ENCODE data around the gene OR2A5.

The OR2A5 gene

DNA sequence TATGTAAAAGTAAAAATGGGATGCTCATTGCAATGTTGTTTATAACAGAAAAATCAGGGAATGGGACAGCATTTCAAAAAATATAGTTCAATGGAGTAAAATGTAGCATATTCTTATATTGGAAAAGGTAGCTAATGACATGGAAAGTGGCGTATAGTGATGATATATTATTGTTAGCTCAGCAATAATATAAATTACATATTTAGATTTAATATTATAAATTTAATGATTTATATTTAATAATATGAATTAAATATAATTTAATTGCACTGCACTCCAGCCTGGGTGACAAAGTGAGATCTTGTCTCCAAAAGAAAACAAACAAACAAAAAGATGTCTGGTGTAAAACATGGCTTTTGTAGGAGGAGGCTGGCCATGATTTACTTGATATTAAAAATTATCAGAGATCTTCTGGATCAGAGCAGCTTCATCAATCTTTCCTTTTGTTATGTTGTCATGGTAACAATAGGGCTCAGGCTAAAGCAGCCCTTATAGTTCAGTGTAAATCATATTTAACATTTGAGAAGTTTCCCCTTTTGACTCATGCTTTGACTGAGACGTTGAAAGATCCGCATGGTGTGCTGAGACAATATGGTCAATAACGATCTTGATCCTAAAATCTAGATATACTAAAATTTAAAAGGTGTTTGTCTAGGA, 25.4 kb upstream of the OR2A5 start:
- H3K4me3 Mint-ChIP-seq, result no peak overlapping the region
- H3K27ac Mint-ChIP-seq, result no peak overlapping the region
- ATAC-seq (ENCODE audit: low read depth) (no peak), DNase-seq (ENCODE audit: low spot score in 2 of 2) (no peak)
- H3K36me3 Mint-ChIP-seq, result peaks cover 2% of the 10 kb centered on the region
- peaks cover 3% of the 10 kb centered on the region for H3K9me3 Mint-ChIP-seq
- no peaks in the 10 kb centered on the region for H3K4me1 Mint-ChIP-seq
- H3K27me3 Mint-ChIP-seq, result peaks cover 2% of the 10 kb centered on the region

- no peaks in the 10 kb centered on the region for H3K4me1 Mint-ChIP-seq
- H3K9me3 Mint-ChIP-seq, result no peaks in the 10 kb centered on the region
- H3K27me3 Mint-ChIP-seq, result no peaks in the 10 kb centered on the region
- ATAC-seq (ENCODE audit: low read depth), result peak; percentile 50
- H3K4me3 Mint-ChIP-seq, result no peak overlapping the region
- no peak overlapping the region for H3K27ac Mint-ChIP-seq
- no peak for DNase-seq (ENCODE audit: low spot score in 2 of 2)
- H3K36me3 Mint-ChIP-seq, result no peaks in the 10 kb centered on the region
These were observed 24.5 kb upstream of the OR2A5 start for GRCh38 chr7:144024213-144024612.

DNA sequence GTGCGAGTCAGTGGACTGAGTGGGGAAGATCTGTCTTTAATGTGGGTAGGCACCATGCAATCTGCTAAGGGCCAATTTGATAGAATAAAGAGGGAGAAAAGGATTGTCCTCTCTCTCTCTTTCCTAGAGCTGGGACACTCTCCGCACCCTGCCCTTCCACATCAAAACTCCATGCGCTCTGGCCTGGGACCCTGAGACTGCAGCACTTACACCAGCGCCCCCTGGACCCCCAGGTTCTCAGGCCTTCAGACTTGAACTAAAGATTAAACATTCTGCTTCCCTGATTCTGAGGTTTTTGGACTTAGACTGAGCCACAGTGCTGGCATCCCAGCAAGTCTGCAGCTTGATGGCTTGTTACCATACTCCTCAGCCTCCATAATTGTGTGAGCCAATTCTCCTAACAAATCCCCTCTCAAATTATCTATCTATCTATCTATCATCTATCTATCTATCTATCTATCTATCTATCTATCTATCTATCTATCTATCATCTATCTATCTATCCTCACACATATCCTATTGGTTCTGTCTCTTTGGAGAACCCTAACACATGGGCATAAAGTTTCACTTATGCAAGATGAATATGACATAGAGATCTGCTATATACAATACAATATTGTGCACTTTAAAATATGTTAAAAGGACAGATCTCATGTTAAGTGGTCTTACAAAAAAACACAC, 22.4 kb upstream of the OR2A5 start:
- no peak for DNase-seq (ENCODE audit: low spot score in 2 of 2)
- no peaks in the 10 kb centered on the region for H3K27me3 Mint-ChIP-seq
- H3K36me3 Mint-ChIP-seq, result no peaks in the 10 kb centered on the region
- no peaks in the 10 kb centered on the region for H3K9me3 Mint-ChIP-seq
- ATAC-seq (ENCODE audit: low read depth), result no peak
- no peak overlapping the region for H3K4me3 Mint-ChIP-seq
- no peak overlapping the region for H3K27ac Mint-ChIP-seq
- no peaks in the 10 kb centered on the region for H3K4me1 Mint-ChIP-seq

GRCh38 chr7:144027070-144027469, 21.7 kb upstream of the OR2A5 start:
- H3K9me3 Mint-ChIP-seq, result no peaks in the 10 kb centered on the region
- H3K4me3 Mint-ChIP-seq, result no peak overlapping the region

GRCh38 chr7:144027974-144028373, 20.8 kb upstream of the OR2A5 start:
- H3K4me1 Mint-ChIP-seq, result no peaks in the 10 kb centered on the region
- H3K36me3 Mint-ChIP-seq, result no peaks in the 10 kb centered on the region
- no peak overlapping the region for H3K4me3 Mint-ChIP-seq
- no peaks in the 10 kb centered on the region for H3K9me3 Mint-ChIP-seq
- H3K27me3 Mint-ChIP-seq, result no peaks in the 10 kb centered on the region
- DNase-seq (ENCODE audit: low spot score in 2 of 2), result no peak
- H3K27ac Mint-ChIP-seq, result no peak overlapping the region
- no peak for ATAC-seq (ENCODE audit: low read depth)

More at GRCh38 chr7:144027070-144027469, 21.7 kb upstream of the OR2A5 start:
- Mint-ChIP-seq H3K36me3 (no peaks in the 10 kb centered on the region), H3K4me1 (no peaks in the 10 kb centered on the region), H3K27ac (no peak overlapping the region), H3K27me3 (no peaks in the 10 kb centered on the region)
- ATAC-seq (ENCODE audit: low read depth) (no peak), DNase-seq (ENCODE audit: low spot score in 2 of 2) (no peak)

GRCh38 chr7:144028547-144028946, 20.2 kb upstream of the OR2A5 start:
- no peaks in the 10 kb centered on the region for H3K9me3 Mint-ChIP-seq
- ATAC-seq (ENCODE audit: low read depth), result no peak
- H3K4me3 Mint-ChIP-seq, result no peak overlapping the region
- no peak for DNase-seq (ENCODE audit: low spot score in 2 of 2)
- H3K36me3 Mint-ChIP-seq, result no peaks in the 10 kb centered on the region
- H3K27me3 Mint-ChIP-seq, result peaks cover 1% of the 10 kb centered on the region
- H3K4me1 Mint-ChIP-seq, result no peaks in the 10 kb centered on the region
- no peak overlapping the region for H3K27ac Mint-ChIP-seq

GRCh38 chr7:144032516-144032915, 16.2 kb upstream of the OR2A5 start:
- ATAC-seq (ENCODE audit: low read depth), result no peak
- no peak for DNase-seq (ENCODE audit: low spot score in 2 of 2)
- H3K4me3 Mint-ChIP-seq, result no peak overlapping the region
- H3K27ac Mint-ChIP-seq, result no peak overlapping the region
- H3K36me3 Mint-ChIP-seq, result no peaks in the 10 kb centered on the region
- H3K27me3 Mint-ChIP-seq, result peaks cover 5% of the 10 kb centered on the region
- H3K9me3 Mint-ChIP-seq, result no peaks in the 10 kb centered on the region
- no peaks in the 10 kb centered on the region for H3K4me1 Mint-ChIP-seq

DNA sequence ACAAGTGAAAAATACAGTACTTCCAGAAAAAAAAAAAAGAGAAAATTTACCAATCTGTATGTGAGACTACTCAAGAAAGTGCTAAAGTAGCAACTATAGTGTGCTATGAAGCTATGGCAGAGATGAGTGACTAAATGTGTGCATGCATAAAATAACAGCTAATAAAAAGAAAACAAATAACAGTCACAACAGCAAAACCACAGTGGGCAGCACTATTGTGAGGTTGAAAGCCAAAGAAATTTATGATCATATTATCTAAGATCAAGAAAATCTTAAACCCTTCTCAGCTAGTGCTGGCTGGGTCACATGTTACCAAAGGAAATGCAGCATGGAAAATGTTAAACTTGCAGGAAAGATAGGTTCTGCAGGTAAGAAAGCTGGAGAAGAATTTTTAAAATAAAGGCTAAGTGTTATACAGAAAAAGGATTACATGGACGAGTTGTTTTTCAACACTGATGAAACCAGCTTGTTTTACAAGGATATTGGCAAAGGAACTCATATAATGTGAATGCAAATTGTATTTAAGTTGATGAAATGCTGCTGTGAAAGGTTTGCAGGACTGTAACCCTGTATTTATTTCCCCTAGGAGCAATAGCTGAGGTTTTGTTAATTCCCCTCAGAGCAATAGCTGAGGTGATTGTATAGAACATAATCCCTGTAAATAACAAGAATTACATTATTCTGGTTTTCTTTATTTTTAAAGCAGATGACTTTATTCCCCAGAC, 15.6 kb upstream of the OR2A5 start:
- Mint-ChIP-seq H3K27me3 (peaks cover 5% of the 10 kb centered on the region), H3K4me3 (no peak overlapping the region), H3K9me3 (no peaks in the 10 kb centered on the region), H3K36me3 (no peaks in the 10 kb centered on the region), H3K27ac (no peak overlapping the region), H3K4me1 (no peaks in the 10 kb centered on the region)
- ATAC-seq (ENCODE audit: low read depth), result no peak
- no peak for DNase-seq (ENCODE audit: low spot score in 2 of 2)

DNA sequence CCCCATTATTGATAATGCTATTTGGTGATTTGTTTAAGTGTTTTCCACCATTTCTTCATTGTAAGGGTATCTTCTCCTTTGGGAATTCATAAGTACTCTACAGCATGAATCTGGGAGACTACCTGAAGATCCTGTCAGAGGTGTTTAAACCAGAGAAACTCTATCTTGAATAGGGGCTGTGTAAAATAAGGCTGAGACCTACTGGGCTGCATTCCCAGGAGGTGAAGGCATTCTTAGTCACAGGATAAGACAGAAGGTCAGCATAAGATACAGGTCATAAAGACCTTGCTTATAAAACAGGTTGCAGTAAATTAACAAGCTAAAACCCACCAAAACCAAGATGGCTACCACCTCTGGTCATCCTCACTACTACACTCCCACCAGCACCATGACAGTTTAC, 13.4 kb upstream of the OR2A5 start:
- Mint-ChIP-seq H3K36me3 (no peaks in the 10 kb centered on the region), H3K27me3 (peaks cover 5% of the 10 kb centered on the region), H3K27ac (no peak overlapping the region), H3K9me3 (no peaks in the 10 kb centered on the region), H3K4me3 (no peak overlapping the region), H3K4me1 (no peaks in the 10 kb centered on the region)
- no peak for ATAC-seq (ENCODE audit: low read depth)
- DNase-seq (ENCODE audit: low spot score in 2 of 2), result no peak

DNA sequence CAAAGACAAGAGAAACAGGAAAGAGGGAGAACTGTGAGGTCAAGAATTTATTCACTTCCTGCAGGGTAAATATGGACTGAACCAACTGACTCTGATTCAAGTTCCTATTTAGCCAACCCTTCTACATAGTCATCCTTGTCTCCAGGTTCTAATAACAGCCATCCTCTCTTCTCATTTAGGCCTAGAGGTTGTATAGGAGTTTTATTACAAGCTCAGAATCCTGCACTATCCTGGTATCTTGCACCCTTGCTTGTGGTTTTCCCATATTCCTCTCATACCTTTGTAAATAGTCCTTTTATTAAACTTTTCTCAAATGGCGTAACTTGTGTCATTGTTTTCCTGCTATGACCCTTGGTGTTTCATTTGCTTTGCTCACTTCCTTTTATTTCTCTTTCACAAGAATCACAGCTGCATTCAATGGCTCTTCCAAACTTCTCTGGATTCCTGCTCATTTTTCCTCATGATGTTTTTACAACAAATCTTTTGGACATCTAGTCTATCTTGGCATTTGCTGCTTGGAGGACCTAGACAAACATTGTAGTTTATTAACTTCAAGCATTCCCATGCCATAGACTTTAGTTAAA, 12.4 kb upstream of the OR2A5 start:
- Mint-ChIP-seq H3K27me3 (peaks cover 5% of the 10 kb centered on the region), H3K4me1 (no peaks in the 10 kb centered on the region), H3K4me3 (no peak overlapping the region), H3K27ac (no peak overlapping the region), H3K36me3 (no peaks in the 10 kb centered on the region), H3K9me3 (no peaks in the 10 kb centered on the region)
- DNase-seq (ENCODE audit: low spot score in 2 of 2) (no peak), ATAC-seq (ENCODE audit: low read depth) (no peak)

DNA sequence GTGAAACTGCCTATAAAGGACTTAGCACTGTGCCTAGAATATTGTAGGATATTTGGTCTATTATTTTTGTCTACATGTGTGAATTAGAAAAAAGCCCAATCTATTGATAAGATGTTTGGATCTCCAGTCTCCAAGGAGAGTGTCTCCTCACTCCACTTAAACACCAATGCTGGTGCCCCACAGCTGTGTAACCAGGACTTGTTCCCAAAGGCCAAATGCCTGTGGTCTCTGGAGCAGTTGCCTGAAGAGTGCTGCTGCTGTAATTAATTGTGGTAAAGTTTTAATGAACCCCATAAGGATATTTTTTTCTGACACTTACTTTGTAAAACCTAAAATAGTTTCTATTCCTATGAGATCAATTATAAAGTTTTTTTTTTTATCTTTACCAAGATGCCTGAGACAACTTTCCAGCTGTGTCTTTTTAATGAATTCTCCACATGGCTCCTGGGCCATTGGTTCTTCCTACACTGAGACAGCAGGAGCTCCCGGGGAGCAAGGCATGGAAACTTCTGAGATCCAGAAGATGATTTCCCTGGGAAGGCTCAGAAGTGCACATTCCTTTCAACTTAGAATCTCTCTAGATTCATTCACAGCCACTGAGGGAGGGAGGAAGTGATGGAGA, 11.2 kb upstream of the OR2A5 start:
- DNase-seq (ENCODE audit: low spot score in 2 of 2) (no peak), ATAC-seq (ENCODE audit: low read depth) (no peak)
- Mint-ChIP-seq H3K4me3 (no peak overlapping the region), H3K27me3 (peaks cover 5% of the 10 kb centered on the region), H3K36me3 (no peaks in the 10 kb centered on the region), H3K27ac (no peak overlapping the region), H3K4me1 (no peaks in the 10 kb centered on the region), H3K9me3 (no peaks in the 10 kb centered on the region)

- Mint-ChIP-seq H3K36me3 (no peaks in the 10 kb centered on the region), H3K4me1 (no peaks in the 10 kb centered on the region), H3K27ac (no peak overlapping the region), H3K4me3 (no peak overlapping the region), H3K9me3 (no peaks in the 10 kb centered on the region), H3K27me3 (peaks cover 4% of the 10 kb centered on the region)
- DNase-seq (ENCODE audit: low spot score in 2 of 2) (no peak), ATAC-seq (ENCODE audit: low read depth) (no peak)
These were observed 9.9 kb upstream of the OR2A5 start for GRCh38 chr7:144038887-144039286.

DNA sequence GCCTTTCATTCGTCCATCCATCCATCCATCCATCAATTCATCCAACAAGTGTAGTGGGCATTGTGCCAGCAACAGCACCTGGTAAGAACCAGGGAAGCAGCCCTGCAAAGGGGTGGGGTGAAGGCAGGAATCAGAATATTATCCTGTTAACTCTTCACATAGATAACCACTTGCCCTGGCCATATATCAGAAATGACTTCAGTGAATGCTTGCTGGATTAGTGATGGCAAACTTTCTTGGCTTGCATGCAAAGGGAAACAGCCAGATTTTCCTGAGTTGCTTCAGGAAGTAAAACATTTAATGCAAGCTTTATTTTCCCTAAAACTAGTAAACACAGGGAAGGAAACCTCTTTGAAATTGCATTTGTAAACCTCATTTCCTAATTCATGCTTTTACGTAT, 743 bp downstream of the OR2A5 start:
- ATAC-seq (ENCODE audit: low read depth) (no peak), DNase-seq (ENCODE audit: low spot score in 2 of 2) (no peak)
- no peaks in the 10 kb centered on the region for H3K9me3 Mint-ChIP-seq
- H3K27ac Mint-ChIP-seq, result no peak overlapping the region
- no peaks in the 10 kb centered on the region for H3K4me1 Mint-ChIP-seq
- H3K4me3 Mint-ChIP-seq, result no peak overlapping the region
- peaks cover 4% of the 10 kb centered on the region for H3K27me3 Mint-ChIP-seq
- H3K36me3 Mint-ChIP-seq, result no peaks in the 10 kb centered on the region

DNA sequence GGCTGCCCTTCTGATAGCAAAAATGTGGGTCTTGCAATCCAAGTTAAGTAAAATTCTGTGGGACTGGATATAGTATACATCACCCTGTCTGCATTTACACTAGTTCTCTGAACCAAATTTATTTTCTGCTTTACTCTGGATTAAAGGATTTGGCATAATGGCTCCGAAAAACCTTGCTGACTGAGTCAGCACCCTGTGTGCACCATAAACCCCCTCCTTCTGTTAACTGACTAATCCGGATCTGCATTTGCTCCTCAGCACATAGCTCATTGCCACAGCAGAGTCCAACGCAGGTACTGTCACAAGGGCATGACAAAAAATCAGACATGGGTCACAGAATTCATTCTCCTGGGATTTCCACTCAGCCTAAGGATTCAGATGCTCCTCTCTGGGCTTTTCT, 1.3 kb downstream of the OR2A5 start:
- ATAC-seq (ENCODE audit: low read depth) (no peak), DNase-seq (ENCODE audit: low spot score in 2 of 2) (no peak)
- no peaks in the 10 kb centered on the region for H3K4me1 Mint-ChIP-seq
- no peak overlapping the region for H3K4me3 Mint-ChIP-seq
- no peaks in the 10 kb centered on the region for H3K9me3 Mint-ChIP-seq
- H3K27me3 Mint-ChIP-seq, result peaks cover 4% of the 10 kb centered on the region
- no peaks in the 10 kb centered on the region for H3K36me3 Mint-ChIP-seq
- no peak overlapping the region for H3K27ac Mint-ChIP-seq
